ENCODE results near the gene CRB1. TPM values are rescaled to one million over a fixed set of nuclear protein-coding genes. Genes with fewer than 3 reads are reported as not detected.
"Not testable (repeated sequence)": the region's sequence is repeated elsewhere in the genome, so short reads cannot be mapped to it uniquely, and the experiment has no call there.

Gene CRB1
- polyA plus RNA-seq, 3 donors, result not detected

- no peaks in the 10 kb centered on the region for H3K27me3 Mint-ChIP-seq (ENCODE audit: low read depth in 3 of 3)
- Histone ChIP-seq H3K9me3 (replicated peaks in 1 of 2; ENCODE audit: control insufficient read depth in 1 of 2, insufficient read depth in 1 of 2, low read length in 2 of 2) (no peaks in the 10 kb centered on the region), H3K9ac (ENCODE audit: insufficient read depth, low read length, poor library complexity, severe bottlenecking) (no peak overlapping the region), H3K4me2 (replicated peaks; ENCODE audit: extremely low read depth, low read length, poor library complexity, severe bottlenecking) (no peak overlapping the region), H3K27me3 (ENCODE audit: control insufficient read depth in 2 of 2, insufficient read depth in 2 of 2, low read length in 2 of 2) (no peaks in the 10 kb centered on the region), H4K20me1 (ENCODE audit: insufficient read depth, low read length) (no peaks in the 10 kb centered on the region), H3K4me3 (replicated peaks in 1 of 3; ENCODE audit: low read depth in 2 of 3, low read length in 3 of 3) (no peak overlapping the region), H3K36me3 (replicated peaks in 1 of 2; ENCODE audit: control insufficient read depth in 1 of 2, insufficient read depth in 2 of 2, low read length in 2 of 2) (no peaks in the 10 kb centered on the region), H3K79me2 (ENCODE audit: insufficient read depth, low read length) (no peaks in the 10 kb centered on the region), H2AFZ (ENCODE audit: insufficient read depth, low read depth, low read length, poor library complexity, severe bottlenecking) (no peak overlapping the region), H3K4me1 (ENCODE audit: control insufficient read depth in 1 of 2, insufficient read depth in 2 of 2, low read length in 2 of 2) (no peaks in the 10 kb centered on the region), H3K27ac (ENCODE audit: low read depth in 1 of 2, low read length in 2 of 2) (no peak overlapping the region)
- peak overlapping the region in 2 of 7 donors; percentile 9 to 14 for H3K27ac Mint-ChIP-seq
- H3K4me3 Mint-ChIP-seq, result no peak overlapping the region
- no peak for TF ChIP-seq CTCF (IDR thresholded peaks at IDR 0.05)
- H3K36me3 Mint-ChIP-seq, result no peaks in the 10 kb centered on the region
- no peak for DNase-seq
- no CpG with 5 or more reads among the region's 3 CpGs for WGBS (ENCODE audit: insufficient coverage)
- peaks cover 2% of the 10 kb centered on the region for H3K4me1 Mint-ChIP-seq
- intact Hi-C loops (cut with micrococcal nuclease), result no loop called here
- H3K9me3 Mint-ChIP-seq, result peaks cover 0 to 9% (median 3%) of the 10 kb centered on the region in 7 donors
Observed at GRCh38 chr1:197485790-197486189, 217.7 kb downstream of the CRB1 start.

GRCh38 chr1:197486946-197487345 lies 218.9 kb downstream of the CRB1 start:
- Histone ChIP-seq H3K27me3 (ENCODE audit: control insufficient read depth in 2 of 2, insufficient read depth in 2 of 2, low read length in 2 of 2) (no peaks in the 10 kb centered on the region), H3K9ac (ENCODE audit: insufficient read depth, low read length, poor library complexity, severe bottlenecking) (no peak overlapping the region), H2AFZ (ENCODE audit: insufficient read depth, low read depth, low read length, poor library complexity, severe bottlenecking) (no peak overlapping the region), H3K36me3 (replicated peaks in 1 of 2; ENCODE audit: control insufficient read depth in 1 of 2, insufficient read depth in 2 of 2, low read length in 2 of 2) (no peaks in the 10 kb centered on the region), H3K79me2 (ENCODE audit: insufficient read depth, low read length) (no peaks in the 10 kb centered on the region), H3K4me2 (replicated peaks; ENCODE audit: extremely low read depth, low read length, poor library complexity, severe bottlenecking) (no peak overlapping the region), H3K27ac (ENCODE audit: low read depth in 1 of 2, low read length in 2 of 2) (no peak overlapping the region), H3K9me3 (replicated peaks in 1 of 2; ENCODE audit: control insufficient read depth in 1 of 2, insufficient read depth in 1 of 2, low read length in 2 of 2) (no peaks in the 10 kb centered on the region), H4K20me1 (ENCODE audit: insufficient read depth, low read length) (no peaks in the 10 kb centered on the region), H3K4me3 (replicated peaks in 1 of 3; ENCODE audit: low read depth in 2 of 3, low read length in 3 of 3) (no peak overlapping the region), H3K4me1 (ENCODE audit: control insufficient read depth in 1 of 2, insufficient read depth in 2 of 2, low read length in 2 of 2) (no peaks in the 10 kb centered on the region)
- Mint-ChIP-seq H3K9me3 (peaks cover 0 to 10% (median 3%) of the 10 kb centered on the region in 7 donors), H3K27me3 (ENCODE audit: low read depth in 3 of 3) (no peaks in the 10 kb centered on the region), H3K27ac (no peak overlapping the region), H3K4me1 (peaks cover 2% of the 10 kb centered on the region), H3K36me3 (no peaks in the 10 kb centered on the region), H3K4me3 (no peak overlapping the region)
- DNase-seq, result no peak
- intact Hi-C loops (cut with micrococcal nuclease), result no loop called here
- TF ChIP-seq CTCF (IDR thresholded peaks at IDR 0.05), result no peak
- WGBS (ENCODE audit: insufficient coverage), result 100% methylated on average over 1 of the region's 2 CpGs

GRCh38 chr1:197491505-197491904 lies 223.5 kb downstream of the CRB1 start:
- H3K9ac ChIP-seq (ENCODE audit: insufficient read depth, low read length, poor library complexity, severe bottlenecking); intact Hi-C loops (cut with micrococcal nuclease); H3K27ac Mint-ChIP-seq; H3K4me1 Mint-ChIP-seq; H3K27me3 ChIP-seq (ENCODE audit: control insufficient read depth in 2 of 2, insufficient read depth in 2 of 2, low read length in 2 of 2); H3K27ac ChIP-seq (ENCODE audit: low read depth in 1 of 2, low read length in 2 of 2); H3K4me3 ChIP-seq (replicated peaks in 1 of 3; ENCODE audit: low read depth in 2 of 3, low read length in 3 of 3); H3K27me3 Mint-ChIP-seq (ENCODE audit: low read depth in 3 of 3); H3K9me3 ChIP-seq (replicated peaks in 1 of 2; ENCODE audit: control insufficient read depth in 1 of 2, insufficient read depth in 1 of 2, low read length in 2 of 2); H3K79me2 ChIP-seq (ENCODE audit: insufficient read depth, low read length); H4K20me1 ChIP-seq (ENCODE audit: insufficient read depth, low read length); H3K4me1 ChIP-seq (ENCODE audit: control insufficient read depth in 1 of 2, insufficient read depth in 2 of 2, low read length in 2 of 2); H3K4me3 Mint-ChIP-seq; H2AFZ ChIP-seq (ENCODE audit: insufficient read depth, low read depth, low read length, poor library complexity, severe bottlenecking); DNase-seq; H3K36me3 ChIP-seq (replicated peaks in 1 of 2; ENCODE audit: control insufficient read depth in 1 of 2, insufficient read depth in 2 of 2, low read length in 2 of 2); H3K4me2 ChIP-seq (replicated peaks; ENCODE audit: extremely low read depth, low read length, poor library complexity, severe bottlenecking); H3K36me3 Mint-ChIP-seq; H3K9me3 Mint-ChIP-seq: not testable (repeated sequence)
- no CpG with 5 or more reads among the region's 1 CpG for WGBS (ENCODE audit: insufficient coverage)

All from CD14-positive monocyte (primary cell).